Anterior cingulate cortex (tissue), 58 donors: Measurements from ENCODE around the gene RBM11.
"Not testable (repeated sequence)": the region's sequence is repeated elsewhere in the genome, so short reads cannot be mapped to it uniquely, and the experiment has no call there.

Experiments used
- DNase-seq, 58 donors: peaks; one replicate each; lab custom pipeline; 2025; lab: John Stamatoyannopoulos, UW

RBM11 gene, protein sequence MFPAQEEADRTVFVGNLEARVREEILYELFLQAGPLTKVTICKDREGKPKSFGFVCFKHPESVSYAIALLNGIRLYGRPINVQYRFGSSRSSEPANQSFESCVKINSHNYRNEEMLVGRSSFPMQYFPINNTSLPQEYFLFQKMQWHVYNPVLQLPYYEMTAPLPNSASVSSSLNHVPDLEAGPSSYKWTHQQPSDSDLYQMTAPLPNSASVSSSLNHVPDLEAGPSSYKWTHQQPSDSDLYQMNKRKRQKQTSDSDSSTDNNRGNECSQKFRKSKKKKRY

DNA sequence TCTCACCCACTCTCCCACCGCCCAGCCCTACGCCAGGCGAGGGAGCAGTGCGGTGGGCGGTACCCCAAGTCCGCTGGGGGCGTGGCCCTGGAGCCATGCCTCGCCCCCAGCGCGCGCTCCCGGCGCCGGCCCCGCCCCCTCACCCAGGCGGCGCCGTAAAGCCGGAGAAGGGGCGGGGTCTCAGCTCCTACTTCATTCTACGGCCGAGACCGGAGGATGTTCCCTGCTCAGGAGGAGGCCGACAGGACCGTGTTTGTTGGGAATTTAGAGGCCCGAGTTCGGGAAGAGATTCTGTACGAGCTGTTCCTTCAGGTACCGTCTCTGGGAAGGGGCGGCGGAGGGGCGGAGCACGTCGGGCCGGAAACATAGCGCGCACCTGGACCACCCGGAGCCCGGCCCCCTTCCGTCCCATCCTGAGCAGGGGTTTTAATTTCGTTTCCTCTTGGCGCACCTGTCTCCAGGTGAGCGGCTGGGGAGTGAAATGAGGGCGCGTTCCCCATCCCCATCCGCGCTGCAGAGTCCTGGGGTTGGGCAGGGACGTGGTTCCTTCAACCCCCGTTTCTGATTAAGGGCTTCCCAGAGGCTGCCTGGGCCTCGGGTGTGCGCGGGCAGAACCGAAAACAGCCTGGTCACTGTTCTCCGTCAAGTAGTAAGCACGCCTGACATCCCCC, at the start of gene RBM11:
RBM11 (plus strand) TSS at position 187 of the 671 bp plus-strand sequence; CDS start at position 217, 30 bp downstream.
- DNase-seq = peak in 57 of 58 donors; percentile 2 to 81 (median 41)

DNA sequence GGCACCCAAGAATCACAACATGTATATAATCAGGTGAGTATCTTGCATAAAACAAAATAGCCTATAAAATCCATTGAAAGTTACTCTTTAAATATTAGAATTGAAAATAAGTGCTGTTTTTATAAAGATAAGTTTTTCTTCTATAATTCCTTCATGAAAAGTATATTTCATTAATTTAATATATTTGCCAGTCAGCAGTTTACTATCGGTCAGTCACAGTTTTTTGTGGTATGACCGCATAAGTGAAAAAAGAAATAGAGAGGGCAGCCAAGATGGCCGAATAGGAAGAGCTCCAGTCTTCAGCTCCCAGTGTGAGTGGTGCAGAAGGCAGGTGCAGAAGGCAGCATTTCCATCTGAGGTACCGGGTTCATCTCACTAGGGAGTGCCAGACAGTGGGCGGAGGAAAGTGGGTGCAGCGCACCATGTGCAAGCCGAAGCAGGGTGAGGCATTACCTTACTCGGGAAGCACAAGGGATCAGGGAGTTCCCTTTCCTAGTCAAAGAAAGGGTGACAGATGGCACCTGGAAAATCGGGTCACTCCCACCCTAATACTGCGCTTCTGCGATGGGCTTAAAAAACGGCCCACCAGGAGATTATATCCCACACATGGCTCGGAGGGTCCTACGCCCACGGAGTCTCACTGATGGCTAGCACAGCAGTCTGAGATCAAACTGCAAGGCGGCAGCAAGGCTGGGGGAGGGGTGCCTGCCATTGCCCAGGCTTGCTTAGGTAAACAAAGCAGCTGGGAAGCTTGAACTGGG, 49.3 kb upstream of the RBM11 start:
- not testable (repeated sequence) for DNase-seq

DNA sequence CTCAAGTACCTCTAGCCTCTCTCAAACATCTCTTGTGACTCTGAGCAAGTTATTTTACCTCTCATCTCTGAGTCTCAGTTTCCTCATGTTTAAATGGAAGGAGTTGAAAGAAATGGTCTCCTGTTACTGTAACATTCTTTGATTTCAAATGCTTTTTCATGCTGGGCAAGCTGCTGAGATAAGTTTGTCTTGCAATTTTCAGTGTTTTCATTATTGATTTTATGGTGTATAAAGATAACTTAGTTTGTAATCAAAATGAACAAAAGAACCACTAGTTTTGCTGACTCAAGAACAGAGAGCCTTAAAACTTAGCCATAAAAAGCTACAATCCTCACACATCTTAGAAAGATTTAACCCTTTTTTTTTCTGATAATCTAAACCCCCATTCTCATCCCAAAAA, 9.7 kb upstream of the RBM11 start:
- DNase-seq = no peak

DNA sequence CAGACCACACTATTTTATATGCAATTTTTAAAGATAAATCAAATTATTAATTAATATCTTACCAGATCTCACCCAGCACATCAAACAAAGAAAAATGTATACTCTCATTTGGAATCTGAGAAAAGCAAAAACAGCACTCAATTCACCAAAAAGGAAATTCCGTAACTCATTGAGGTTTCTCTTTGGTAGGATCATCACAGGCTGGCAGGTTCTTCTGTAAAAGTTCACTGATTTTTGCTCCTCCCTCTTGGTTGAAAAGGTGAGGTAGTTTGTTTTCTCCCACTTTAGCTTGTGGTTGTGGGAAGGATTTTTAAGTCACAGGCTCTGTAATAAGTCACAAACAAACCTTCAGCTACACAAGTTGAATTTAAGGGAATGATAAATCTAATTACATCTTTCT, 5.2 kb upstream of the RBM11 start, which contains the start of gene LIPI:
LIPI (minus strand) TSS at position 218 of the 400 bp plus-strand sequence; CDS start at position 108, 110 bp downstream.
- no peak for DNase-seq

DNA sequence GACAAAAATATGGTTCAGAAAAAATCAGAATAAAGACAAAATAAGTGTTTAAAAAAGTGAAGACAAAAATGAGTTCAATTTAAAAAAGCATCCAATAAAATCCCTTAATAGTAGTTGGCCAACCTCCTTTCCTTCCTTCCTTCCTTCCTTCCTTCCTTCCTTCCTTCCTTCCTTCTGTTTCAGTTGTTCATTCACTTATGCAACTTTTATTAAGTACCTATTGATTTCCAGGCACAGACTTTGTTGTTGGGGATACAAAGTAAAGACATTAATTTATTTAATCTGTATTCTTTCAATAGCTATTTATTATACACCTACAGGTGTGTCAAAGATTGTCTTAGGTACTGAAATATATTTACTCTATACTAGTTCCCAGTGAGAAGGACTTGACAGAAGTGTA, 2.8 kb upstream of the RBM11 start:
- no peak for DNase-seq

DNA sequence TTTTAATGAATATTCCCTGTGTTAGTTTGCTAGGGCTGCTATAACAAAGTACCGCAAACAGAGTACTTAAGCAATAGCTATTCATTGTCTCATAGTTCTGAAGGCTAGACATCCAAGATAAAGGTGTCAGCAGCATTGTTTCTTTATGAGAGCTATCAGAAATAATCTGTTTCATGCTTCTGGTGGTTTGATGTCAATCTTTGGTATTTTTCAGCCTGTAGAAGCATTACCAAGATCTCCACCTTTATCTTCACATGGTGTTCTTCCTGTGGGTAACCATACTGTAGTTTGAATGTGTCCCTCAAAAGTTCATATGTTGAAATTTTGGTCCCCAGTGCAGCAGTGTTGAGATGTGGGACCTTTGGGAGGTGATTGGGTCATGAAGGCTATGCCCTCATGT, 7.4 kb downstream of the RBM11 start:
- DNase-seq = no peak

DNA sequence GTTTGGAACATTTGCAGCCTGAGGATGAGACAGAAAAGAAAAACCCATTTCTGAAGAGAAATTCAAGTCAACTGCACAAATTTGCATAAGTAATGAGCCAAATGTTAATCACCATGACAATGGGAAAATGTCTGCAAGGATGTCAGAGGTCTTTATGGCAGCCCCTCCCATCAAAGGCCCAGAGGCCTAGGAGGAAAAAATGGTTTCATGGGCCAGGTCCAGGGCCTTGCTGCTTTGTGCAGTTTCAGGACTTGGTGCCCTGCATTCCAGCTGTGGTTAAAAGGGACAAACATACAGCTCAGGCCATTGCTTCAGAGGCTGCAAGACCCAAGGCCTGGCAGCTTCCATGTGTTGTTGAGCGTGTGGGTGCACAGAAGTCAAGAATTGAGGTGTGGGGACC, 13.4 kb downstream of the RBM11 start:
- DNase-seq = no peak

DNA sequence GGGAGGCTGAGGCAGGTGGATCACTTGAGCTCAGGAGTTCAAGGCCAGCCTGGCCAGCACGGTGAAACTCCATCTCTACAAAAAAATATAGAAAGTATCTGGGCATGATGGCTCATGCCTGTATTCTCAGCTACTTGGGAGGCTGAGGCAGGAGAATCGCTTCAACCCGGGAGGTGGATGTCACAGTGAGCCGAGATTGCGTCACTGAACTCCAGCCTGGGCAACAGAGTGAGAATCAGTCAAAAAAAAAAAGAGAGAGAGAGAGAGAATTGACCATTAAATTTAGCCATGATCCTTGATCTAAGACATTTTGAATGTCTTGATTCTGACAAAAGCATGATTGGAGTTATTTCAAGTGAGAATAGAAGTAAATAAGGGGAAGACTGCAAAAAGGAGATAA, 19.1 kb downstream of the RBM11 start:
- DNase-seq = no peak

DNA sequence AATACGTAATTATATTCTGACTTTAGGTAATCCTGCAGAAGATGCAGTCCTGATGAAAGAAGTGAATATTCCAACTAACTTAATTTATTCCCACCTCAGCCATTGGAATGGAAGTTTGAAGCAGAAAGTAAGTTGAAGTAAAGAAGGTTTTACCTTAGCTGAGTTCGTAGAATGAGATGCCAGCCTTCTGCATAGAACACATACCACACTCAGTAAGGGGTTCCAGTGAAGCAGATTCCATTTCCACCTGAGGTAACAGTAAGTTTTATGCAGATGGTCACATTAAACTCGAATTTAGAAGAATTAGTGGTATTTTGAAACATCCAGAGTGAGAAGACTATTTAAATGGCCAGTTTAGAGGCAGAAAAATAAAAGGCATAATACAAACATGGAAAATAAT, 20.2 kb downstream of the RBM11 start:
- no peak for DNase-seq

DNA sequence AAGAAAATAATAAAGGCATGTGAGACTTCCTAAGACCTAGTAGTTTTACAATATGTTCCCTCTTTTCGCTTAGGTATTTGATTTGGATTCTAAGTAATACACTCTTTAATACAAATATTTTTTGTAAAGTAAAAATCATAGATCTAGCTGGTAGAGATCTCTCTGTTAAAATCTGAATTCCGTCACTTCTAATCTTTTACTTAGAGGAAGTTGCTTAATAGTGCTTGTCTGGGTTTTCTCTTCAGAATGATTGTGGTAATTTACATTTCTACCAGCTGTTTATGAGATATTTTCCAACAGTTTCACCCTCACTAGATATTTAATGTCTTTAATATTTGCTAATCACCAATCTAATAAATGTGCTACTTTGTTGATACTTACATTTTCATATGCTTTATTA, 23.3 kb downstream of the RBM11 start:
- no peak for DNase-seq

DNA sequence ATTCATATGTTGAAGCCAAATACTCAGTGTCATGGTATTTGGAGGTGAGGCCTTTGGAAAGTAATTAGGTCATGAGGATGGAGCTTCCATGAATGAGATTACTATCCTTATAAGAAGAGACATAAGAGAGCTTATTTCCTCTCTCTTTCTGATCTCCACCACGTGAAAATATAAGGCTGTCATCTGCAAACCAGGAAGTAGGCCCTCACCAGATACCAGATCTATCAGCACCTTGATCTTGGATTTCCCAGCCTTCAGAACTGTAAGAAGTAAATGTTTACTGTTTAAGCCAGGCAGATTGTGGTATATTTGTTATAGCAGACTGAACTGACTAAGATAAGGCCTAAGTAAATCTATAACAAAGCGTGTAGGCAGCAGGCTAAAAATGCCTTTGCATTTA, 25.3 kb downstream of the RBM11 start:
- DNase-seq = no peak

DNA sequence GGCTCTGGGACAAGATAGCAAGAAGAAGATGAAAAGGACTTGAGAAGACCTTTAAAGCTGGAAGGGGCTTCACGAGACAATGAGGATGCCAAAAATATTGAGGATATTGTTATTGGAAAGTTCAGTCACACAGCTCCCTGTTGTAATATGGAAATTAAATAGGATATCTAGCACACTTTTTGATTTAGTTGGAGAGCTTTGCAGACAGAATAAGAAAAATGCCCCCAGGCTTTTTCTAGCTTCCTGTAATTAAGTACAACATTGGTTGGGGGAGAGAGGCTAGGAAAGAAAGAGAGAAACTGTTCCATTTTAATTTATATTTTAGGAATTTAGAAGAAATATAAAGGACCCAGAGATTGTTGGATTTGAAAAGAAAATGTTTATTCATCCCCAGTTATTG, 27.5 kb downstream of the RBM11 start:
- DNase-seq = no peak

DNA sequence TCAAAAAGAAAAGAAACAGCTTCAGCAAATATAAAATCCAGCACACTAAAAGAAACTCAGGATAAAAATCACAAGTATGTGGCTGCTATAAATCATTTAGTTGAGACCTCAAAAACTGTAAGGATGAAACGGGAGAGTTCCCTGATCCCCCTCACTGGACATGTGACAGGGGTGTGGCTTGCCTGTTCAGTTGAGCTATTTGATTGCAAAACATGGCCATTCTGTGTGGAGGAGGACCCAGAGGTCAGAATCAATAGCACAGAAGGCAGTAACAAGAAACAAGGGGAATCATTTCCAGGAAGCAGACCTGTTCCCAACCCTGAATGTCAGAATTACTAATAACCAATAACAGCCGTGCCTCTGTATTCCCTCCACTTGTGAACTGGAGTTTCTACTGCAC, 27.9 kb downstream of the RBM11 start:
- no peak for DNase-seq

DNA sequence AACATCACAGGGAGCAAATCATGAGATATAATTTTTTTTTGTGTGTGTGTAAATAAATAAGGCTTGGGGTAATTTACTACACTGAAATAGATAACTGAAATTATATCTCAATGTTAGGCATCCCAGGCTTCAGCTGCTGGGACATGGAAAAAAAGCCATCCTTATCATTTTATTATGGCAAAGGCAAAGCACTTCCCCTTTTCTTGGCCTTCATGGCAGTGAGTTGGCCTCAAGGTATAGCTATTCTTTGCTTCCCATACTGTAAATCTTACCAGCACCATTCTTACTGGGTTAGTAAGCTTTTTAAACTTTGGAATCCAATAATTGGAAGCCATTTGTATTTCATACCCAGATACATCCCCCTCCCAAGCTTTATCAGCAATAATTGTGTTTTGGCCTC, 29.0 kb downstream of the RBM11 start:
- no peak for DNase-seq

DNA sequence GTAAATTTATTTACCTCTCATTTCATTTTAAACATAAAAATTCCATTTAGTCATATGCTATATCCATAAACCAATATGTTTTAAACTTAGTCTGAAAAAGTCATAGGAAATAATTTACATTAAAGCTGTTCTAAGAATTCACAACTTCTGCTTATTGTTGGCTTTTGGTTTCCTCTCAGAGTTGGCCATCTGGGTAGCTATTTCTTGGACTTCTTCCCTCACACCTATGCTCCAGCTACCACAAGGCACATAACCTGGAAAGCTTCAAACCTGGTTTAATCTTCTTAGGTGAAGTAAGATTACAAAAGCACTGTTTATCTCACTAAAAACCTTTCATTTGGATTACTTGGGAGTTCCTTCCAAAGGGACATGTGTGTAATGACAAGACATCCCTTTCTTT, 29.8 kb downstream of the RBM11 start:
- DNase-seq = no peak

DNA sequence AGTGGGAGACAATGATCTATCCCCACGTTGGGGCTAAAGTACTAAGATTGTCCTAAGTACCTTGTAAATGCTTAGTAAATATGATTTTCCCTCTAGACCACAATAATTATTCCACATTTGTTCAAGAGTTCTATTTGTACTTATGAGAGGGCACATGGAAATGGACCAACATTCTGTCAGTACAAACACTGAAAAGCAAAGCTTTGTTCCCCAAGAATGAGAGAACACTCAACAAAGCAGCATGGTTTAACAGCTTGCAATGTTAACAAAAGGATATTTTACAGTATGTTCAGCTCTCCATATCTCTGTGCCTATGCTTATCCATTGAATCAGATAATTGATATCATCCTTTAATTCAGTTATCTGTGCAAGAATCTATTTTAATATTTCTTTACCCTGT, 35.4 kb downstream of the RBM11 start:
- peak in 1 of 58 donors; percentile 12 for DNase-seq

DNA sequence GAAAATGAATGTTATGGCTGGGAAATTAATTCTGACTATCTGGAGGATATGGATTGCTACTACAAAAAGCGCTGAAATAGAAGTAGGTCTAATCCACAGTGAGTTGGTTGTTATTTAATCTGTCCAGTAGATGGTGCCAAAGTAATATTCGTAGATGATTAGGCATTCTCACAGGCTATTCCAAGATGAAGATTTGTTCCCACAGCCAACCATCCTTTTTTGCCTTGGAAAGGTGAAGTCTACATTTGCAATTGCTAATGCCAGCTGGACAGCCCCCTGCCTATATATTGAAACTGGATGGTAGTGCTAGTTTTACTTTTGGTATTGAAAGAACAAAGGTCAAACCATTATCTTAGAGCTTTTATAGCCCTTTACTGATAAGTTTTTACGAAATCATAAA, 43.8 kb downstream of the RBM11 start:
- peak in 3 of 58 donors; percentile 2 to 43 (median 24) for DNase-seq

DNA sequence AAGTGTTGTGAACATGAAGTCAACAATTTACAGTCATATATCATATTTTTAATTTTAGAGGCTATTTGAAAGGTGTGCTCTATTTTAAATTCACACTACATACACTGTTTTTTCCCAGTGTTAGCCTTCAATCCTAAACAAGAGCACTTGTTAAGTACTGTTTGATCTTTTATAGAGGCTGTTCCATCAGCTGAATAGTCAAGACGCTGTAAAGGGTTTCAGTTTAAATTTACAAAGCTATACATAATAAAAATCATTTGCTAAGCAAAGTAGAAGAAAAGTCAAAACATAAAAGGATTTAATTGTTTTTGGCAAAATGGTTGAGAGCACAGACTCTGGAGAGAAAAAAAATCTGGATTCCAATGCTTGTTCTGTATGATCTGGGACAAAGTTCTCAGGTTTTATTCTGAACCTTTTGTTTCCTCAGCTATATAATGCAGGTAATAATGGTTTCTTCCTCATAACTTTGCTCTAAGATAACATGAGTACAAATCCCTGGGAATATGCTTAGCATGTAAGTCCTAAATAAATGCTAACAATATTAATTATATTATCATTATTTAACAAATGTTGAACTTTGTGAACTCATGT, 44.3 kb downstream of the RBM11 start:
- DNase-seq = no peak

DNA sequence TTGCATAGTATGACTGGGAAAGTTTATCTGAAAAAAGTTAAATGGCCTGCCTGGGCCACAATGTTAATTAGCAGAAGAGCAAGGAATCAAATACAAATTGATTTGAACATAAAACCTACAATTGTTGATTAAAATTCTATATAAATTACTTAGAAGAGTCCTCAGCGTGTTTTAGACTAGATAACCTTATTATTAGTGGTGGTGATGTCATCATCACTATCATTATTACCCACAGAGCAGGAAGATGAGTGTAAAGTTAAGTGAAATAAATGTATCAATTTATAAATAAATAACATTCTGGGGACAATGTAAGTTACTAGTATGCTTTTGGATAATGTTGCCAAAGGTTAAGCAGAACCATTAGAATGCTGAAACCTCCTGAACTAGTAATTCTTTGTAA, 46.1 kb downstream of the RBM11 start:
- no peak for DNase-seq

DNA sequence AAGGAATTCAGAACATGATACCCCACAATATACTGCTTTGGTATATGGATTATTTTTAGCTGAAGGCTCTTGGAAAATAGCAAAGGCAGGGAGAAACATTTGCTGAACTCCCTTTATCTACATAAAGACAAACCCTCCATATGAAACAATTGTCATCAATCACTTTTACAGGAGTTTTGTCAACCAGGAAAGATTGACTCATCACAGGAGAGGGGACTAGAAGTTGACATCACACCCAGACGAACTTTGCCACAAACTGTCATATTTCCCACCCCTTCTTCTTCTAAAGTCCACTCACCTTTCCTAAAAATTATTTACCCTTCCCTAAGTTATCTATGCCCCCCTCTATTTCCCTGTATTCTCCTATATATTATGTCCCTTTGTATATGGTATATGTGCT, 47.9 kb downstream of the RBM11 start:
- no peak for DNase-seq

DNA sequence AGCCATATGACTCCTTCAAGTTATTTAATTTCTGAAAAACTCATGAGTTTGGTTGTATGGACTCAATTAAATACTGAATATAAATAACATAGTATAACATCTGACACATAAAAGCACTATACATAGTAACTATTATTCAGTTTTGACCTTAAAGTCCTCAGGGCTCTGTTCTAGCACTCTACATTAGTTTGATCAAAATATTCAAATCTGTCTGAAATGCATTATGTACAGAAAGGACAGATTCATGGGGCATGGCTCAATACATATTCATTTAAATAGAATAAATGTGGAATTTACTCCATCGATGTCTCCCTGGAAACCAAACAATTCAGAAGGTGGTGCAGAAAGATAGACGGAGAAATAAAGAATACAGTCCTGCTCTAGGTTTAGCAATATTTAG, 49.1 kb downstream of the RBM11 start:
- no peak for DNase-seq
